ENCODE measurements around the gene CUBN. TPM values are rescaled to one million over a fixed set of nuclear protein-coding genes. Genes with fewer than 3 reads are reported as not detected.

Gene CUBN
- total and polyA plus RNA-seq, 2 of the 13 experiments (the other 11 are each of a cell fraction or from before 2014, with no cell fraction given): 0.27 to 0.32 TPM

- no peak overlapping the region for H3K27ac ChIP-seq (ENCODE audit: extremely low read length, insufficient read depth, low read length)
- POLR2A ChIA-PET: no interaction called here
- no peak overlapping the region for H2AFZ ChIP-seq (ENCODE audit: low read length)
- H3K36me3 ChIP-seq (replicated peaks in 1 of 2; ENCODE audit: control insufficient read depth in 1 of 2, insufficient read depth in 2 of 2, low read length in 2 of 2): no peaks in the 10 kb centered on the region
- no peak overlapping the region for H3K9ac ChIP-seq (ENCODE audit: insufficient read depth, low read depth, low read length)
- BruUV-seq (replicated peaks): no TSS peak
- CTCF ChIA-PET (ENCODE audit: low intra/inter-chr PET ratio, low total read pairs): no interaction called here
- H3K27me3 ChIP-seq (ENCODE audit: control insufficient read depth in 1 of 2, insufficient read depth in 2 of 2, low read length in 2 of 2): no peaks in the 10 kb centered on the region
- no peaks in the 10 kb centered on the region for H3K4me1 ChIP-seq (ENCODE audit: insufficient read depth, low read length)
- no peak for ATAC-seq
- H3K4me3 ChIP-seq (replicated peaks in 1 of 3; ENCODE audit: insufficient read depth in 1 of 3, low read depth in 2 of 3, low read length in 3 of 3): no peak overlapping the region
- intact Hi-C loops (cut with micrococcal nuclease; ENCODE audit: unreplicated experiment) (no loop called here), in situ Hi-C loops (cut with HindIII; ENCODE audit: extremely low pct_ligation_motif_present, low pct_unique_long_range_greater_than_20kb) (no loop called here)
- no peak for FAIRE-seq
- H3K4me2 ChIP-seq (ENCODE audit: low read depth, low read length): no peak overlapping the region
- H3K79me2 ChIP-seq (ENCODE audit: insufficient read depth, low read length): no peaks in the 10 kb centered on the region
- no peaks in the 10 kb centered on the region for H4K20me1 ChIP-seq (ENCODE audit: insufficient read depth, low read length)
- H3K9me3 ChIP-seq (ENCODE audit: low read length): no peaks in the 10 kb centered on the region
- WGBS (ENCODE audit: low lambda C conversion rate): 55% methylated on average over 15 of the region's 15 CpGs
- no peak for DNase-seq (ENCODE audit: low spot score)
- TF ChIP-seq NR0B2 (CRISPR knock-in tag; IDR thresholded peaks at IDR 0.05): no peak
- TF ChIP-seq POLR2A (IDR thresholded peaks at IDR 0.05; ENCODE audit: insufficient read depth in 1 of 2, low read depth in 2 of 2, low read length in 2 of 2): no peak
- no peak for TF ChIP-seq ZNF432 (CRISPR knock-in tag; IDR thresholded peaks at IDR 0.05; ENCODE audit: borderline replicate concordance)
- no peak for TF ChIP-seq TBP (CRISPR knock-in tag; IDR thresholded peaks at IDR 0.05)
- no peak for TF ChIP-seq PRDM10 (CRISPR knock-in tag; IDR thresholded peaks at IDR 0.05; ENCODE audit: low read depth)
- TF ChIP-seq KDM4B (CRISPR knock-in tag; IDR thresholded peaks at IDR 0.05): no peak
- no peak for TF ChIP-seq SOX13 (IDR thresholded peaks at IDR 0.05)
- no peak for TF ChIP-seq SOX13 (CRISPR knock-in tag; conservative IDR thresholded peaks at IDR 0.05 in 1 of 2, IDR thresholded peaks at IDR 0.05 in 1 of 2)
- no peak for TF ChIP-seq IKZF1 (IDR thresholded peaks at IDR 0.05)
- TF ChIP-seq SMC3 (IDR thresholded peaks at IDR 0.05; ENCODE audit: low read length): no peak
- no peak for TF ChIP-seq ATF7 (IDR thresholded peaks at IDR 0.05)
- no peak for TF ChIP-seq ATF7 (CRISPR knock-in tag; IDR thresholded peaks at IDR 0.05)
- no peak for TF ChIP-seq ZNF430 (CRISPR knock-in tag; IDR thresholded peaks at IDR 0.05)
- TF ChIP-seq SIN3B (IDR thresholded peaks at IDR 0.05; ENCODE audit: low read length): no peak
- TF ChIP-seq ZNF136 (CRISPR knock-in tag; IDR thresholded peaks at IDR 0.05; ENCODE audit: low read depth): no peak
- TF ChIP-seq WIZ (CRISPR knock-in tag; IDR thresholded peaks at IDR 0.05): no peak
- TF ChIP-seq ZNF749 (CRISPR knock-in tag; IDR thresholded peaks at IDR 0.05; ENCODE audit: borderline replicate concordance): no peak
- no peak for TF ChIP-seq MEIS1 (CRISPR knock-in tag; IDR thresholded peaks at IDR 0.05; ENCODE audit: borderline replicate concordance)
- no peak for TF ChIP-seq BCL6 (CRISPR knock-in tag; IDR thresholded peaks at IDR 0.05)
- TF ChIP-seq ZFP37 (CRISPR knock-in tag; IDR thresholded peaks at IDR 0.05; ENCODE audit: borderline replicate concordance): no peak
- TF ChIP-seq LBX2 (CRISPR knock-in tag; IDR thresholded peaks at IDR 0.05; ENCODE audit: borderline replicate concordance): no peak
- TF ChIP-seq HOXA5 (CRISPR knock-in tag; IDR thresholded peaks at IDR 0.05): no peak
Observed at GRCh38 chr10:16964576-16965343, 164.9 kb downstream of the CUBN start.
